IPS-11a (cell line): ENCODE measurements around the gene RHEX.
"Not testable (repeated sequence)": the region's sequence is repeated elsewhere in the genome, so short reads cannot be mapped to it uniquely, and the experiment has no call there.

ENCODE experiments used
- H3K4me3 ChIP-seq: one replicate; pipeline ENCODE4 v1.5.1; 2013; ENCODE audit warnings: low read depth, low read length, control low read depth

RHEX gene, protein sequence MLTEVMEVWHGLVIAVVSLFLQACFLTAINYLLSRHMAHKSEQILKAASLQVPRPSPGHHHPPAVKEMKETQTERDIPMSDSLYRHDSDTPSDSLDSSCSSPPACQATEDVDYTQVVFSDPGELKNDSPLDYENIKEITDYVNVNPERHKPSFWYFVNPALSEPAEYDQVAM

DNA sequence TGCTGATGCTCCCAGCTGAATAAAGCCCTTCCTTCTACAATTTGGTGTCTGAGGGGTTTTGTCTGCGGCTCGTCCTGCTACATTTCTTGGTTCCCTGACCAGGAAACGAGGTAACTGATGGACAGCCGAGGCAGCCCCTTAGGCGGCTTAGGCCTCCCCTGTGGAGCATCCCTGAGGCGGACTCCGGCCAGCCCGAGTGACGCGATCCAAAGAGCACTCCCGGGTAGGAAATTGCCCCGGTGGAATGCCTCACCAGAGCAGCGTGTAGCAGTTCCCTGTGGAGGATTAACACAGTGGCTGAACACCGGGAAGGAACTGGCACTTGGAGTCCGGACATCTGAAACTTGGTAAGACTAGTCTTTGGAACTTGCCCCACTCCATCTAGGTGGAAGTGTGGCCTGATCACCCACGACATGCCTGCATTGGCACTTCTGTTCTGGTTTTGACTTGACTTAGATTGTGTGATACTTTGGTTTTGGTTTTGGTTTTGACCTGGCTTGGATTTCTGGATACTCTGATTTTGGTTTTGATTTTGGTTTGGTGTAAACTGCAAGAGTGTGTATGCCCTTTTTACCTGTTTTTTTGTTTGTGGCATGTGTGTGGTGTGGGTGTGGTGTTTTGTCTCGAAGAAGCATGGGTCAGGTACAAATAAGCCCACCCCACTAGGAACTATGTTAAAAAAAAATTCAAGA lies at the start of gene RHEX:
Gene RHEX, plus strand, starts transcription at position 255 of the 692 bp plus-strand sequence. CDS start 44,656 bp downstream, outside the sequence.
- not testable (repeated sequence) for H3K4me3 ChIP-seq

DNA sequence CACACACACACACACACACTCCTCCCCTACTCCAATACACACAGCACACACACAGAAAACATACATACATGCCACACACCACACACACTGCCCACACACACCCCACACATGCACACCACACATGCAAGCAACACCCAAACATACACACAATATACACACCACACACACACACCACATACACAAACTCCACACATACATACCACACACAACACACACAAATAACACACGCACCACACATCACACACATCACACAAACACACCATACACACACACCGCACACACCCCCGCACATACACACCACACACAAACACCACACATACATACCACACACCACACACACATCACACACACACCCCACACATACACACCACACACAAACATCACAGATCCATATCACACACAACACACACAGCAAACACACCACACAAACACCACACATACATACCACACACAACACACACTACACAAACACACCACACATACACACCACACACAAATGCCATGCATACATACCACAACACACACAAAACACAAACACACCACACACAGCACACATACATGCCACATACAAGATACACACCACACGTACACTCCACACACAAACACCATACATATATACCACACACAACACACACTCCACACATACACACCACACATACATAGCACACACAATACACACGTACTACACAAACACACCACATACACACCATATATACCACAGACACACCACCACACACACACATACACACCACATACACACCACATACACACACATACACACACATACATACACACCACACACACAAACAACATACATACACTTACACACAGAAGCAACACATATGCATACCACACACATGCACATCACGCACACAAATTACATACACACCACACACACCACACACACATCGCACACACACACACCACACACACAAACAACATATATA lies 48.8 kb upstream of the RHEX start:
- no peak overlapping the region for H3K4me3 ChIP-seq

DNA sequence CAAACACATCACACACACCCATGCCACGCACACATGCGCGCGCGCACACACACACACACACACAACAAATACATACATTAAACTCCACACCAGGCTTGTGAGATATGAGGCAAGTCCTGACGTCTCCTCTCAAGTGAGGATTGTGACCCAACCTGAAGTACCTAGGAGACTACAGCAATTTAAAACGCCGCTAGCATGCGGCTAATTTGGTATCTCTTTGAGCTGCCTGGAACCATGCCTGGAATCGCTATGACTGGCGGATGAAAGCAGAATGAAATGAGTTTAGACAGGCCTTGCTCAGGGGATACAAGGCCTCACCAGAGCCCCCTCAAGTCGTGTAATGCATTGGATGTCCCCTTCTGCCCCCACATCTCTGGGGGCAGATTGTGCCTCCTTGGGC lies 48.1 kb upstream of the RHEX start:
- no peak overlapping the region for H3K4me3 ChIP-seq

DNA sequence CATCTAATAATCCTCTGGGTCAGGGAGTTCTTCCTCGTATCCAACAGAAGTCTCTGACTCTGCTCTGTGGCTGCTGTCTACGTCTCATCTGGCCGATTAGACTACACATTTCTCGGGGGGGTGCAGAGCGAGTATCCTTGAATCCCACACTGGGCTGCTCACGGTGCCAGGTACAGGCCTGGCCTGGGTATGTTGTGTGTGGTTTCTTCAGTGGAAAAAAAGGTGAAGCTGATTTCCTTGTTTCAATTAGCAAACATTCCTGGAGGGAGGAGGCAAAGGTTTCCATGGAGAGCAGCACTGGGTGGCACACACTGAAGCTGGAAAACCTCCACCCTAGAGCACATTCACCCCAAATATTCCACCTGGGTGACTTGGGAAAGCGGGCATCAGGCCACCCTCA lies 47.7 kb upstream of the RHEX start:
- H3K4me3 ChIP-seq = no peak overlapping the region

DNA sequence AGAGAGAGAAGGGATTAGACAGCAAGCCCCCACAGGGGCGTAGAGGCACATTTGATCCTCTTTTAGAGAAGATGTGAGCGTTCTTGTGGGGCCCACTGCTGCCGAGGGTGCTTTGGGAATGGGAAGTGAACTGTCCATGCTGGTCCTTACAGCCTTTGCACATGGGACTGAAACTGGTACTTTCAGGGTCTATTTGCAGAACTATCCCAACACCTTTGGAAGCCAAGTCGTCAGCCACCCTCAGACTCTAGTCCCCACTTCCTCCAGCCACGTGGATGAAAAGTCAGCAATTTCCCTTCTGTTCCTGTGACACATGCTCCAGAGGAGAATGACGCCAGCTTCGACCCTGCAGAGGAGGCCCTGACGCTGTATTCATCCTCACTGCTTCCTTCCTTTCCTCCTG lies 47.2 kb upstream of the RHEX start:
- no peak overlapping the region for H3K4me3 ChIP-seq

DNA sequence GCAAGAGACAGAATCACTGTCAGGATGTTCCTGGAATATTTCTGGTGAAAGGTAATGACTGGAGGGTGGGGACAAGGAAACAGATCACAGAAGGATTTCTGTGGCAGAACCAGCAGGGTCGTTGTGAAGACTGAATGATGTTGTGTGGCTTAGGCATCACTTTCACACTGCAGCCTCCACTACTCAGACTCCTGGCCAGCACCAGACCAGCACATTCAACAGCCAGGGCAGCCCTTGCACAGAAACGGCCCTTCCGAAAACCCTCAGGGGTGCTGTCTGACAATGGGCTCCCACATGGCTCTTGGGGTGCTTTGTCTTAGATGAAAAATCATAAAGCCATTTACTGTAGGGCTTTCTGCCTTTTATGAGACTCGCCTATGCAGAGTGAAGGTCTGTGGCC lies 46.0 kb upstream of the RHEX start:
- no peak overlapping the region for H3K4me3 ChIP-seq

DNA sequence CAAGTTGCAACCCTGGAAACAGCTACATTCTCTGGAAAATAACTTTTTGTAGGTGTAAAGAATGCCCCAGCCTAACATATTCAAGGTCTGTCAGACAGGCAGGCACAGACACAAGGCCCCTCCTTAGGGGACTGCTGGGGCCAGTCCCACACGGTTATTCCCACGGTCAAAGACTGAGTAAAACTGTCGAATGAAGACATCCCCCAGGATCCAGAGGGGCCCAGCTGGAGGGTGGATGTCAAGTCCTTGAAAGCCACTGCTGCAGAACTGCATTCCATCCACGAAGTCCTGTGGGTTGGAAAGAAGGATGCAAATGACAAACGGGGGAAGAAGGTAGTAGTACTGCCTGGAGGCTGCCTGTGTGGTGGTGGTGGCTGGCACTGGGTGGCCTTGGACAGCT lies 42.9 kb upstream of the RHEX start:
- no peak overlapping the region for H3K4me3 ChIP-seq

DNA sequence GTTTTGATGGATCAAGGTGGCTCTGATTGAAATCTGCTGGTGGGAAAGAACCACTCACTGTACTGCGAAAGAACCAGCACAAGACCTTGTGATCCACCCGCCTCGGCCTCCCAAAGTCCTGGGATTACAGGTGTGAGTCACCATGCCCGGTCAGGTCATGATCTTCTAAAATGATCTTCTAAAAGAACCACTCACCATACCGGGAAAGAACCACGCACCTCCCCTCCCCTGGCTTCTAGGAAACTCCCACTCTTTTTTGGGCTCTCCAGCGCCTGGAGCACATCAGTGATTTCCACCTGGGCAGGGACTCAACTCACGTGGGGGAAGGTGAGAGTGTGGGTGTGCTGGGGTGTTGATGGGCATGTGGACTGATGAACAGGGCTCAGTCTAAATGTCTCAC lies 41.9 kb upstream of the RHEX start:
- H3K4me3 ChIP-seq = no peak overlapping the region

DNA sequence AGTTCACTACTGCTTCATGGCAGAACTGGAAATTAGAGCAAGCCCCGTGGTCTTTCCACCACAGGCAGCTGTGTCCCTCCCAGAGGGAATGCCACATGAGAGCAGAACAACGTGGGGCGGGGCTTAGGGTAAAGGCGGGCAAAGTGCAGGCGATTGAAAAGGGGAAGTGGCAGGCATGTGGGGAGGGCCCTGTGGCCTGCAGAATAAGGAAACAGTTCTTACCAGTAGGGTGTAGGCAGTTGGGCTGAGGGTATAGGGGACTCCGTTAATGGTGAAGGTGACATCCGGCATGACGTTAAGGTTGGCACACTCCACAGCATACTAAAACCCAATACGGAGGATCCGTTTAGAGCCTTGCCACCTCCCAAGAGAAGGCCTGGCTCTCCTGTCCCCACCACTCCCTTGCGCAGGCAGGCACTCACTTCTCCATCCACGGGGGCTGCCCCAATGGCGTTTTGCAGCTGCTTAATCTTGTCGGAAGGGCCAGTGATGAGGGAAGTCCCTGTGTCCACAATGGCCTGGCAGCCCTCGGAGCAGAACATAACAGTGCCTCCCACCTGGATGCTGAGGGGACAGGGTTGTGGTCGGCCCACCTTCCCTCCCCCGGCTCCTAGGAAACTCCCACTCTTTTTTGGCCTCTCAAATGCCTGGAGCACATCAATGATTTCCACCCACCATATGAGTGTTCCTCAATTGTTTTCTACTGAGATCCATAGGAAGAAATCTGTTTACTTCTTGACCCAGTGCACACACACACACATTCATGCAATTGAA lies 40.7 kb upstream of the RHEX start:
- H3K4me3 ChIP-seq = no peak overlapping the region

DNA sequence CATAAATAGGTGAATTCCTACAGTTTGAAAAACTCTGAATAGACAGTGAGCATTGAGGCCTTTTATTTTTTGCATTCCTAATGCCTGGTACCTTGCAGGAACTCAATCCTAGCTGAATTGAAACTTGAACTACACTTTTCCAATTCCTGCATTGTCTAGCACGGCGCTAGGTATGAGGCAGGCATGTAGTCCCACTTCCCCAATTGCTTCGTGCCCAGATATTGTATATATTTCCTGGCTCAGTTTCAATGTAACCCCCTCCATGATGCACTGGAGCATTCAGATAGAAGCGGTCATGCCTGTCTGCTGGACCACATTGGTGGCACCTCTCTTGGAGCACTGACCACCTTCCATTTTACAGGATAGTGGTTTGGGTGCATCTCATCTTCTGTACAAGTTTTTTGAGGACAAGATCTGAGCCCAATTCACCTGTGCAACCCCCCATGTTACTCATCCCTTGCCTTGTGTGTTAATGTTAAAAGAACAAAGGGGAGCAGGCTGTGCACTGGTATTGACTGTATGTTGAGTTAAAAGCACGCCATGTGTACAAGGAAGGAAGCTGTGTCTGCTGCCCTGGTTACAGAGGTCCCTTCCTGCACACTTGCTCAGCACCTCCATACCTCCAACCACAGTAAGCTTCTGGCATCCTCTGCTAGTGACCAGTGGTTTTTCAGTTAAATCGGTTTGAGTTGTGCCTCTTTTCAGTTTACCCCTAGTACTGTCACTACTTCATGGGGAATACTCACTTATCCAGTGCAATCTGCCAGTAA lies 39.8 kb upstream of the RHEX start:
- no peak overlapping the region for H3K4me3 ChIP-seq

DNA sequence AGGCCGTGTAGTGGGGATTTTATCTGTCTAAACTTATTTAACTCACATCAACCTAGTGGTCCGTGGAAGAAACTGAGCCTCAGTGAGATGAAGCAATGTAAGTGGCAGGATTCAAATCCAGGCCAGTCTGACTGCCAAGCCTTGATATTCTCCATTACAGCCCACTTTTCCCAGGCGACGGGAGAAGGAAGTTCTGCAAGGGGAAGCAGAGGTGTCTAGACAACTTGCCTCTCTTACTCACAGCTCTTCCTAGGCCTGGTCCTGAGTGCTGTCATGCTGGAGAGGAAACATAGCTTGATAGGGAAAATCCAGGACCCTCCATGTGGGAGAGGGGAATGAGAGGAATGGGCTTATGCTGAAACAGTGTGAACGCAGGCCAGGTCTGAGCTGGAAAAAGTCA lies 38.4 kb upstream of the RHEX start:
- no peak overlapping the region for H3K4me3 ChIP-seq

DNA sequence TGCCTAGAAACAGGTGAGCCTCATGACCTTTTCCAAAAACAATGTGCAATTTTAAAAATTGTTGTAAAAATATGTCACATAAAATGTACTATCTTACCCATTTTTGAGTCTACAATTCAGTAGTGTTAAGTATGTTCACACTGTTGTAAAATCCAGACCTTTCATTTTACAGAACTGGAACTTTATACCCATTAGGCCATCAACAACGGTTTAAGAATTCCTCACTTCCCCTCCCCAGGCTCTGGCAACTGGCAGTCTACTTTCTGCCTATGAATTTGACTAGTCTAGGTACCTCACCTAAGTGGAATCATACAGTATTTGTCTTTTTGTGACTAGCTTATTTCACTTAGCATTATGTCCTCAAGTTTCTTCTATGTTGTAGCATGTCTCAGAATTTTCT lies 37.9 kb upstream of the RHEX start:
- H3K4me3 ChIP-seq = no peak overlapping the region

DNA sequence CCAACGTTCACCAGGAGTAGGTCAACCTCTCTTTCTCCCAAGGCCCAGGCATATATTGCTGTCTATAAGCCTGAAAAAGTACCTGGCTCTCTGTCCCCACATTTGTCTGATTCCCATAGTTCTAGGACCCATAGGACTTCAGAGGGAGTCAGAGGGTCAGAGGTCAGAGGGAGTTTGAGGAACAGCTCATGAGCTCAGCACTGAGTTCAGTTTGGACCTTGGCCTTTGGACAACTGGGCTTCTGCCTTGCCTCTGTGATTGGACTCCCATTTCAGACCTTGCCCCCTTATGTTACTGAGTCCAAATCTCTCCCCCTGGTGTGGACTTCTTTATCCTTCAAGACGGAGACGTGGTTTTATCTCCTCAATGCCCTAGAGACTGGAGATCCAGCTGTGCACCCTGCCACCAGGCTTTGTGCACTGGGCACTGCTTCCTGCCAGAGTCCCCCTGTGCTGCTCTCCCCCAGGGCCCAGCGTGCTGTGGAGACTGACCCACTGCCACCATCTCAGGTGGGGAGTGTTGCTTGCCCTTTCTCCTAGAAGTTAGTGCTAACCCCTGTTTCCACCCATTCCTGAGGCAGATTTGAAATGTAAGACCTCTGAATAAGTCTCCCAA lies 32.5 kb upstream of the RHEX start:
- no peak overlapping the region for H3K4me3 ChIP-seq

DNA sequence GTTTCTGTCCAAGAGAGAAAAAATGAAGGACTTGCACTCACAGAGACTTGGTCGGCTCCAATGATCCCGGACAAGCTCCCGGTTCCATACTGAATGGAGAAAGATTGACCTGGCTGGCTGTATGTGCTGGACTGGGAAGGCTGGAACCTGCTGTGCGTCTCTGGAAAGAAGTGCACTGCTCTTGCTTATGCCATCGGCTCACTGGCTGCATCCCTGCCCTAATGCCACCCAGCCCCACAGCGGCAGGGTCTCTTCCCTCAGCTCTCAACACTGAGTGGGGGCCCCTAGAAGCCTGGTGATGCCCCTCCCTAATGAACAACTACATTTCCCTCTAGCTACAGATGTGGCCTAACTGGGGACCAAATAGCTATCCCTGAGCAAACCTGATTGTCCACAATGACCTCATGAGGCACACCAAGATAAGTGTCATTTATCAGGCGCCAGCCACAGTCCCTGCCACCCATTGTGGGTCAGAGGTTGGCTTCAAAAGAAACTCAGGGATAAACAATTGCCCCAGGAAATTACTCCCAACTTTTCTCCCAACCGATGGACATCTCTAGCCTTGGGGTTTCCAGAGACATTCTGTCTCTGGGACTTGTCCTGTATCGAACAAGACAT lies 31.9 kb upstream of the RHEX start:
- H3K4me3 ChIP-seq = no peak overlapping the region

DNA sequence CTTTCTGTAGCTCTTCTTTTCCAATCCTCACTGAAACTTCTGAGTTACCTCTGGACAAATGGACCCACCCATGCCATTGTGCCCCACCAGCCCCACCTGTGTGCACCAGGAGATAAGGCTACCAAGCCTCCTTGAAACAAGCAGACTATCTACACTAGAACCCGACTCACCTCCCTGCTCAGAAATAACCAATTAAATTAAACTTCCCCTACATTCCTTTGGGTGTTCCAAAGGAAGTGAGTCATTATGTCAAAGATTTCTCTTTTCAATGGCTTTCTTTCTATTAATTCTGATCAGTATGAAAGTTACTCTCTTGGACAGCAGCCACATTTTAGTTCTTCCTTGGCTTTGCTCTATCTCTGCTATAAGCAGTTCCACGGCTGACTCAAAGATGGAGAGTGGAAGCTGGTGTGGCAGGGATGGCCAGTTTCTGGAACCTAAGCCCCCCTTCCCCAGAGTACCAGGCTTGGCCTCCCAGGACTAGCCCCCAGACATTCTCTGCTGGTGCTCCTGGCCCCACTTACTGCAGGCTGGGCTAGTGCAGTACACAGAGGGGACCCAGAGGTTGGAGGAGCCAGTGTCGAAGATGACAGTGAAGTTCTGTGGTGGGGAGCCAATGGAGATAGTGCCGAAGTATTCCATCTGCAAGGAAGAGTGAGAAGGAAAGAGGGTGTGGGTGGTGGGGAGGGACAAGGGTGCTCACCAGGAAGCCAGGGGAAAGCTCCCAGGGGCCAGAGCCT lies 31.2 kb upstream of the RHEX start:
- H3K4me3 ChIP-seq = no peak overlapping the region

DNA sequence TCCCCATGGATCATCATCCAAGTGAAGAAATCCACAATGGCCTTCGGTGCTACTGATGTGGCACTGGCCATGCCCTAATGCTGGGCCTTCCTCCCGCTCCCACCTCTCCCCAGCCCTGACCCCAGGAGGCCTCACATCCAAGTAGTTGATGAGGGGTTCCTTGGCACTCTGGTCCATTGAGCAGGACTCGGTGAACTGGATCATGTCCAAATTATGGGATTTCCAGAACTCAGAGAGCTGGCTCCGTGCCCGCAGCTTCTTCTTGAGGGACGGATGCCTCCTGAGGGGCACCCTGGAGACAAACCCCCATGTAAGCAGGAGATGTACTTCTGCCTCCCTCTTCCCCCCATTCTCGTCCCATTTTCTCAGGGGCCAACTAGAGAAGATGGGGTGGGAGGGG lies 30.2 kb upstream of the RHEX start:
- H3K4me3 ChIP-seq = no peak overlapping the region

DNA sequence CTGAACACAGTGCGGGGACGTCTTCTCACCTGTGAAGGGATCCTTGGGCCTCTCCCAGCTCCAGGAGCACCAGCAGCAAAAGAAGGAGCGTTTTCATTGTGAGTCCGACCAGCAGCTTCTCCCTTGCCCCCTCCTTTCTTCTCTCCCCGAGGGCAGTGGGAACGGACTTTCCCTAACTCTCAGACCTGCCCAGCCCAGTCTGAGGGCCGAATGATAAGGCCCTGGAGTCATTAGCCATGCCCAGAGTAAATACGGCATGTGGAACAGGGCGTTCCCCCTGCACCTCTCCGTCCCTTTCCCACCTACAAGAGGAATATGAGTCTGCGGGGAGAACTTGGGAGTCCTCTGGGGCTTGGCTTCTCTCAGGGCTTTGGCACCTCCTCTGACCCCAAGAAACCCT lies 29.3 kb upstream of the RHEX start, which contains the start of gene CTSE:
Gene CTSE, minus strand, starts transcription at position 201 of the 400 bp plus-strand sequence. Its CDS starts 104 bp downstream, at position 97.
- H3K4me3 ChIP-seq = no peak within 1 kb of the TSS

DNA sequence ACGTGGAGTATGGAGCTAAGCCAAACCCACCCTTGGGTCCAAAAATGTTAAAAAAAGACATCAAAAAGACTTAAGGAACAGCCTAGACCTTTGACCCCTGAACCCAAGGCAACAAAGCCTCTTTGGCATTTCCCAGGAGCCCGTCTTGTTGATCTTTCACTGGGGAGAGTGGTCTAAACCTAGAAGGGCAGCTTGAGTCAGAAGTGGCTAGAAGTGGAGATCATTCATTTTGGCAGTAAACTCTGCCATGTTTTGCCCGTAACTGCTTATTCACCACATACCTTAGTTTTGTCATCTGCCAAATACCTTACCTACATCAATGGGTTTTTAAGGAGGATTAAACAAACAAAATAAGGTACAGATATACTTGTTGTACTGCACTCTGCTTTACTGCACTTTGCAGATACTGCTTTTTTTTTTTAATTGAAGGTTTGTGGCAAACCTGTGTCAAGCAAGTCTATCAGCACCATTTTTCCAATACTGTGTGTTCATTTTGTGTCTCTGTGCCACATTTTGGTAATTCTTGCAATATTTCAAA lies 27.6 kb upstream of the RHEX start:
- no peak overlapping the region for H3K4me3 ChIP-seq
